ENCODE measurements around the gene UPK1B.
A peak's percentile ranks its signal among the peaks of the same experiment; 100 is the strongest.

- TF ChIP-seq POLR2AphosphoS5 (IDR thresholded peaks at IDR 0.05; ENCODE audit: low read depth, low read length) (peak; percentile 74), POLR2A (IDR thresholded peaks at IDR 0.05; ENCODE audit: low read depth, low read length) (peak; percentile 91)
These were observed 67.4 kb downstream of the UPK1B start, which contains the start of gene B4GALT4 for GRCh38 chr3:119240591-119241434.

Data from GM12892 (cell line).